LNCaP clone FGC (cell line): ENCODE data around the gene MIA.
"Not testable (repeated sequence)": the region's sequence is repeated elsewhere in the genome, so short reads cannot be mapped to it uniquely, and the experiment has no call there.

Experiments
- DNase-seq: peaks from one replicate; pipeline ENCODE4 v3.0.0-alpha.2; 2011; ENCODE audit warnings: low read depth
- H3K4me3 ChIP-seq: 2 replicates; pipeline ENCODE4 v1.5.1; 2011; ENCODE audit warnings: mild to moderate bottlenecking, low read depth, low read length, control low read depth
- CTCF ChIP-seq: IDR thresholded peaks from 2 replicates; pipeline ENCODE4 v1.5.1; 2012; ENCODE audit warnings: mild to moderate bottlenecking; ENCODE audit not compliant: control insufficient read depth, insufficient read depth; ENCODE audit errors: extremely low read depth

The MIA gene

GRCh38 chr19:40810160-40810559 lies 34.8 kb downstream of the MIA start:
- DNase-seq, result no peak
- TF ChIP-seq CTCF, result no peak
- no peak overlapping the region for H3K4me3 ChIP-seq

GRCh38 chr19:40810649-40811408 lies 35.5 kb downstream of the MIA start:
- H3K4me3 ChIP-seq, DNase-seq: not testable (repeated sequence)

GRCh38 chr19:40811478-40812341 lies 36.4 kb downstream of the MIA start:
- H3K4me3 ChIP-seq, result no peak overlapping the region
- no peak for DNase-seq

DNA sequence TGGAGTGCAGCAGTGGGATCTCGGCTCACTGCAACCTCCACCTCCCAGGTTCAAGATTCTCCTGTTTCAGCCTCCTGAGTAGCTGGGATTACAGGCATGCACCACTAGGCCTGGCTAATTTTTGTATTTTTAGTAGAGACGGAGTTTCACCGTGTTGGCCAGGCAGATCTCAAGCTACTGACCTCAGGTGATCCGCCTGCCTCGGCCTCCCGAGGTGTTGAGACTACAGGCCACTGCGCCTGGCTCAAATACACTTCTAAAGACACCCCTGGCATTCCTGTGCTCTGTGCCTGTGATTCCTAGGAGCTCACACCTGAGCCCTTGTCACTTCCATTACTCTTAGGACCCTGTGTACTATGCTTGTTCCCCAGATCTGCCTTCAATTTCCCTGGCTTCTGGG lies 37.2 kb downstream of the MIA start:
- H3K4me3 ChIP-seq, result not testable (repeated sequence)

More at GRCh38 chr19:40811478-40812341, 36.4 kb downstream of the MIA start:
- no peak for TF ChIP-seq CTCF

GRCh38 chr19:40813182-40813581 lies 37.9 kb downstream of the MIA start:
- no peak for DNase-seq
- TF ChIP-seq CTCF, result no peak
- no peak overlapping the region for H3K4me3 ChIP-seq

More for the DNA sequence above, 37.2 kb downstream of the MIA start:
- DNase-seq, result not testable (repeated sequence)

DNA sequence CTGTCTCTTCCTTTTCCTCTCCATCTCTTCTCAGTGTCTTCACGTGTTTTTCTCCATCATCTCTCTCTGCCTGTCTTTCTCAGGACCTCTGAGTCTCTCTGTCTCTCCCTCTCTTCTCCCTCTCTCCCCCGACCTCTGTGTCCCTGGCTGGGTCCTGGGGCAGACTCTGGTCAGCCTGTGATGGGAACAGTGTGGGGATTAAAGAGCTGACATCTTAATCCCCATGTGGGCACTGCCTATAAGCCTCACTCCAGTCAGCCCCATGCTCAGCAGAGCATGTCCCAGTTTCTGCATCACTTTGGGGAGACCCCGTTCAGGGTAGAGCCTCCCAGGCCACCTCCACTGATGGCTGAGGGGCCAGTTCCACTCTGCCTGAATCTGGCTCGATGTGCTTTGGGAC lies 39.9 kb downstream of the MIA start:
- no peak overlapping the region for H3K4me3 ChIP-seq
- no peak for DNase-seq
- no peak for TF ChIP-seq CTCF

GRCh38 chr19:40818480-40819399 lies 43.4 kb downstream of the MIA start:
- H3K4me3 ChIP-seq, DNase-seq: not testable (repeated sequence)
